A673 (cell line): ENCODE measurements around the gene BRPF1. TPM values are rescaled to one million over a fixed set of nuclear protein-coding genes. Genes with fewer than 3 reads are reported as not detected.

ENCODE experiments used
- BruUV-seq: library from RNA; stranded (reverse); fragments of 400-500 nt; replicated peaks from 2 replicates; lab custom pipeline; 2021; lab: Mats Ljungman, UMichigan
- CTCF ChIA-PET: fragments of 300-600 bp; sonication (Branson Sonifier 250); formaldehyde crosslinking; loops from one replicate; lab custom pipeline; 2022; ENCODE audit warnings: antibody characterized with exemption; lab: Charles Lee
- POLR2A ChIA-PET: fragments of 300-600 bp; sonication (Branson Sonifier 250); formaldehyde crosslinking; loops from one replicate; lab custom pipeline; 2022; ENCODE audit warnings: antibody characterized with exemption; ENCODE audit not compliant: low non-redundant PET; lab: Charles Lee
- DNase-seq: peaks from one replicate; pipeline ENCODE4 v3.0.0-alpha.2; 2015; ENCODE audit warnings: low spot score
- H3K27ac ChIP-seq: fragments of 200-600 bp; sonication (generic); 2 replicates; pipeline ENCODE4 v1.5.1; 2016; ENCODE audit warnings: mixed run types, low read depth, mild to moderate bottlenecking, mixed read lengths, antibody characterized with exemption, low read length; ENCODE audit not compliant: poor library complexity, severe bottlenecking
- H3K27me3 ChIP-seq: fragments of 200-600 bp; sonication (generic); replicated peaks from 2 replicates; pipeline ENCODE4 v1.6.1; 2017; ENCODE audit warnings: mixed run types, low read depth, mild to moderate bottlenecking, mixed read lengths, antibody characterized with exemption, low read length; ENCODE audit not compliant: insufficient read depth, poor library complexity
- H3K36me3 ChIP-seq: fragments of 200-600 bp; sonication (generic); 2 replicates; pipeline ENCODE4 v1.6.1; 2016; ENCODE audit warnings: mixed run types, mild to moderate bottlenecking, mixed read lengths, antibody characterized with exemption, low read length; ENCODE audit not compliant: insufficient read depth, poor library complexity, severe bottlenecking
- H3K4me1 ChIP-seq: fragments of 200-600 bp; sonication (generic); 2 replicates; pipeline ENCODE4 v1.6.1; 2017; ENCODE audit warnings: mixed run types, mild to moderate bottlenecking, mixed read lengths, antibody characterized with exemption, low read length; ENCODE audit not compliant: insufficient read depth, poor library complexity, severe bottlenecking
- H3K4me3 ChIP-seq: fragments of 200-600 bp; sonication (generic); 2 replicates; pipeline ENCODE4 v1.5.1; 2016; ENCODE audit warnings: low read depth, mixed run types, mild to moderate bottlenecking, mixed read lengths, low read length; ENCODE audit not compliant: poor library complexity, severe bottlenecking
- H3K9me3 ChIP-seq: fragments of 200-600 bp; sonication (generic); 2 replicates; pipeline ENCODE4 v1.6.1; 2016; ENCODE audit warnings: mixed run types, low read depth, mild to moderate bottlenecking, mixed read lengths, antibody characterized with exemption, low read length; ENCODE audit not compliant: poor library complexity, severe bottlenecking
- EZH2 ChIP-seq: fragments of 200-600 bp; sonication (generic); IDR thresholded peaks from 2 replicates; pipeline ENCODE4 v1.6.1; 2017; ENCODE audit warnings: borderline replicate concordance, low read depth, mild to moderate bottlenecking, mixed read lengths, antibody characterized with exemption, low read length; ENCODE audit not compliant: poor library complexity, severe bottlenecking
- intact Hi-C: fragments of 100-400 bp; cut with micrococcal nuclease; formaldehyde crosslinking; loops from one replicate; pipeline ENCODE4 v1.10.0; 2022; ENCODE audit not compliant: unreplicated experiment
- total RNA-seq: library from RNA; stranded (reverse); gene quantifications from 2 replicates; pipeline ENCODE4 v1.2.3, GENCODE V29; 2021
- TF ChIP-seq, protein P1 (sequence below): fragments of 300-800, 200-600 bp; sonication (generic); conservative IDR thresholded peaks from 2 replicates; pipeline ENCODE4 v1.5.1; 2017; ENCODE audit warnings: low read depth, mild to moderate bottlenecking, antibody characterized with exemption, low read length, moderate library complexity, mixed read lengths

The BRPF1 gene
- total RNA-seq, 1 experiment from 2014 or later, result 32.0 TPM

DNA sequence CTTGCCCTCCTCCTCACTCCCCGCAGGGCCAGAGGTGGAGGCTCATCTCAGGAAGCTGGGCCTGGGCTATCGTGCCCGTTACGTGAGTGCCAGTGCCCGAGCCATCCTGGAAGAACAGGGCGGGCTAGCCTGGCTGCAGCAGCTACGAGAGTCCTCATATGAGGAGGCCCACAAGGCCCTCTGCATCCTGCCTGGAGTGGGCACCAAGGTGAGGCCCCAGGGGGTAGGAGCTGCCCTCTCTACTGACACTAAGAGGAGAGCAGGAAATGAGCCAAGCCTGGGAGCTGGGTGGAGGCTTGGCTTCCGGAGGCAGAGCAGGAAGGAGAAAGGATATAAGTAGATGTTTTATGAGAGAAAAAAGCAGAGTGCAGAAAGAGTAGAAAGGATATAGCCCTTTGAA lies 23.1 kb downstream of the BRPF1 start:
- H3K9me3 ChIP-seq, result no peaks in the 10 kb centered on the region
- POLR2A ChIA-PET, result no interaction called here
- H3K4me3 ChIP-seq, result no peak overlapping the region
- H3K36me3 ChIP-seq, result peaks cover 47% of the 10 kb centered on the region
- H3K4me1 ChIP-seq, result peaks cover 10% of the 10 kb centered on the region
- DNase-seq, result no peak
- H3K27ac ChIP-seq, result peak overlapping the region; percentile 46
- BruUV-seq, result no TSS peak
- intact Hi-C loops, result no loop called here
- TF ChIP-seq EZH2, result no peak
- TF ChIP-seq, protein P1, sequence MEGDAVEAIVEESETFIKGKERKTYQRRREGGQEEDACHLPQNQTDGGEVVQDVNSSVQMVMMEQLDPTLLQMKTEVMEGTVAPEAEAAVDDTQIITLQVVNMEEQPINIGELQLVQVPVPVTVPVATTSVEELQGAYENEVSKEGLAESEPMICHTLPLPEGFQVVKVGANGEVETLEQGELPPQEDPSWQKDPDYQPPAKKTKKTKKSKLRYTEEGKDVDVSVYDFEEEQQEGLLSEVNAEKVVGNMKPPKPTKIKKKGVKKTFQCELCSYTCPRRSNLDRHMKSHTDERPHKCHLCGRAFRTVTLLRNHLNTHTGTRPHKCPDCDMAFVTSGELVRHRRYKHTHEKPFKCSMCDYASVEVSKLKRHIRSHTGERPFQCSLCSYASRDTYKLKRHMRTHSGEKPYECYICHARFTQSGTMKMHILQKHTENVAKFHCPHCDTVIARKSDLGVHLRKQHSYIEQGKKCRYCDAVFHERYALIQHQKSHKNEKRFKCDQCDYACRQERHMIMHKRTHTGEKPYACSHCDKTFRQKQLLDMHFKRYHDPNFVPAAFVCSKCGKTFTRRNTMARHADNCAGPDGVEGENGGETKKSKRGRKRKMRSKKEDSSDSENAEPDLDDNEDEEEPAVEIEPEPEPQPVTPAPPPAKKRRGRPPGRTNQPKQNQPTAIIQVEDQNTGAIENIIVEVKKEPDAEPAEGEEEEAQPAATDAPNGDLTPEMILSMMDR, result no peak
- CTCF ChIA-PET, result no interaction called here
- no peaks in the 10 kb centered on the region for H3K27me3 ChIP-seq

GRCh38 chr3:9757427-9757826 lies 25.9 kb downstream of the BRPF1 start:
- no TSS peak for BruUV-seq
- intact Hi-C loops, result no loop called here
- Histone ChIP-seq H3K4me3 (no peak overlapping the region), H3K27me3 (no peaks in the 10 kb centered on the region), H3K36me3 (peaks cover 35% of the 10 kb centered on the region), H3K9me3 (no peaks in the 10 kb centered on the region), H3K27ac (no peak overlapping the region), H3K4me1 (peaks cover 10% of the 10 kb centered on the region)
- DNase-seq, result no peak
- CTCF ChIA-PET, result no interaction called here
- POLR2A ChIA-PET, result no interaction called here
- no peak for TF ChIP-seq EZH2
- TF ChIP-seq, protein P1, result no peak

DNA sequence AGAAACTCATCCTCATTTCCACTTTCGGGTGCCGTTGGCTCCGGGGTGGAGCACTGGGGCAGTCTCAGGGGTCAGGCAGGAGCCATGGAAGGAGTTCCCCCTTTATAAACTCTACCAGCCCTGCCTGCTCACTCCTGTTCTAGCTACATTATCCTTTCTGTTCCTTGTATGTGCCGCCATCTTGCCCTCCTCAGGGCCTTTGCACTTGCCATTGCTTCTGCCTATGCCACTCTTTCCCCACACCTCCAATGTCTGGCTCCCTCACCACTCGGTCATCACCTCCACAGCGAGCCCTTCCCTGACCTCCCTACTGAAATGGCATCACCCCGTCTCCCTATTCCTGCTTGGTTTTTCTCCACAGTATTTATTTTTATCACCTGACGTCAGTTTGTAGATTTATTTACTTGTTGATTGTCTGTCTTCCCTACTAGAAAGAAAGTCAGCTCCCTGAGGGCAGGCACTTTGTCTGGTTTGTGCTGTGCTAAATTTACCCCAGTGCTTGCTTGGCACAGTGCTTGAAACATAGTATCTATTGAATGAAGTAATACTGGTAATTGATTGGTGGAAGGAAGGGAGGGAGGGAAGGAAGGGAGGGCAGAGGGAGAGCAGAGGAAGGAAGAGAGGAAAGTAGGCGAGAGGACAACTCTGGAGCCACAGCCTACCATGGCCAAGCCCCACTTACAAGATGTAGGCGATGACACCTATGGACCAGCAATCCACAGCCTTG lies 29.4 kb downstream of the BRPF1 start:
- Histone ChIP-seq H3K27me3 (no peaks in the 10 kb centered on the region), H3K27ac (no peak overlapping the region), H3K9me3 (no peaks in the 10 kb centered on the region), H3K4me1 (no peaks in the 10 kb centered on the region), H3K36me3 (peaks cover 22% of the 10 kb centered on the region), H3K4me3 (no peak overlapping the region)
- ChIA-PET POLR2A (no interaction called here), CTCF (no interaction called here)
- intact Hi-C loops, result no loop called here
- DNase-seq, result no peak
- no TSS peak for BruUV-seq
- TF ChIP-seq, protein P1, result no peak
- TF ChIP-seq EZH2, result no peak
